A549 treated with CORT108297 at 1 μM for 4 hours (cell line): ENCODE data around the gene AKR1B15. TPM values are rescaled to one million over a fixed set of nuclear protein-coding genes. Genes with fewer than 3 reads are reported as not detected.

ENCODE experiments used
- total RNA-seq: library from RNA; stranded (reverse); fragments of 200-300 nt; extraction: Qiagen RNA extraction; gene quantifications from 5 replicates; pipeline ENCODE4 v1.2.3, GENCODE V29; 2022

AKR1B15 gene
- 25.5 to 34.0 TPM (median 34.0 TPM) in 5 replicates for total RNA-seq

DNA sequence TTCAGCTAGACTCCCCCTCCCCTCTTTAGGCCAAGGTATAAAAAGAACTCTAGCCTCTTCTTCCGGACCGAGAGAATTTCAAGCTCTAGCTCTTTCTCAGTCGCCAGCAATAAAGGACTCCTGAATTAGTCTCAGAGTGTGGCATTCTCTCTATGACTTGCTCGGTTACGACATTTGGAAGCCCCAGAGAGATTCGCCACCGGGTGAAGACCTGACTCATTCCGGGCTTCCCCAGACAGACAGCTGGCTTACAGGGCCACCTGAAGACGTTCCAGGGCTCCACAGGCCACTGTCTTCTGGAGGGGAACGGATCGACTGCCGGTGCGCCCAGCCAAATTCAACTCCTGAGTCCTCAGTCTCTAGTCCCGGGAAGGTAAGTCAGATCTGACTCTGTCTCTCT is at the start of gene AKR1B15:
Gene AKR1B15, plus strand, starts transcription at position 234 of the 400 bp plus-strand sequence. CDS start 15,510 bp downstream, outside the sequence.

Other genes with a start within 250 kb of the AKR1B15 start
- 27.9 to 40.2 TPM (median 34.9 TPM) in 5 replicates for gene SLC35B4, start 232.2 kb upstream of the AKR1B15 start, total RNA-seq
- gene AKR1B1, start 90.0 kb upstream of the AKR1B15 start, total RNA-seq: 2,289 to 2,841 TPM (median 2,633 TPM) in 5 replicates
- gene AKR1B10, start 21.5 kb upstream of the AKR1B15 start, total RNA-seq: 2,167 to 2,332 TPM (median 2,258 TPM) in 5 replicates
- 15.8 to 22.5 TPM (median 17.0 TPM) in 5 replicates for gene BPGM, start 97.7 kb downstream of the AKR1B15 start, total RNA-seq
- 49.0 to 91.3 TPM (median 70.7 TPM) in 5 replicates for gene CALD1, start 230.5 kb downstream of the AKR1B15 start, total RNA-seq